ENCODE data around the gene PXDN.

The PXDN gene

DNA sequence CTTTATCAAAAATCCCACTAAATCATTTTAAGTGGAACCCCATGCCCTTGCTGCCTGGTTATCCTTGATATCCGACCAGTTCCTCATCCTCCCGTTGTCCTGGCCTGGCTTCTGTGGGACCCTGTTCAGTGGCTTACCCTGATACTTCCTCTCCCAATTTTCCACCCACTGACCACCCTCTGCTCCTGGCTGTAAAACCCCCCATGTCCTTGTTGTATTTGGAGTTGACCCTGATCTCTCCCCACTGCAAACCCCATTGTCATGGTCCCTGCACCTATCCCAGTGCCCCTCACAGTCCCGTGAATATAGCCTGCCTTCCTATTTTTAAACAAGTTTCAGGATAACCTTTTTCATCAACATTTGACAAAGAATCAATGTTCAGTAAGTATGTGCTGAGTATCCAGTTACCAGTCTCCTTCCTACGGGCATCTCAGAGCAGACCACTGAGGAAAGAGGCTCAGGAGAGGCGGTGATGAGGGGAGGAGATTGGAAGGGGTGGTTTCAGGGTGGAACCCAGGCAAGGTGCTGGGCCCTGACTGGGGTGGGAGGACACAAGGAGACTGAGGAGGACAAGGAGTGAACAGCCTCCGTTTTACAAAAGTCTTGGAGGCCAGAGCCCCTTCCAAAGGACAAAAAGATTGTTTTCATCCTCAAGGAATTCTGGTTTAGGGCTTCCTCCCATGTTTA lies 131.8 kb downstream of the PXDN start:
- peaks cover 18% of the 10 kb centered on the region for H3K4me1 ChIP-seq (ENCODE audit: control insufficient read depth, low read length)
- no peaks in the 10 kb centered on the region for H3K79me2 ChIP-seq (ENCODE audit: control insufficient read depth, low read length)
- H3F3A ChIP-seq (ENCODE audit: control insufficient read depth, insufficient read depth), result no peaks in the 10 kb centered on the region
- H3K27ac ChIP-seq (ENCODE audit: low read depth, low read length), result no peak overlapping the region
- no peaks in the 10 kb centered on the region for H3K9me3 ChIP-seq (ENCODE audit: control insufficient read depth, insufficient read depth, low read length)
- no peak overlapping the region for H3K4me2 ChIP-seq (ENCODE audit: low read length)
- no peak overlapping the region for H3K4me3 ChIP-seq (ENCODE audit: low read length)
- no peaks in the 10 kb centered on the region for H3K27me3 ChIP-seq (ENCODE audit: control insufficient read depth, low read length)
- H3K9me2 ChIP-seq (replicated peaks; ENCODE audit: control insufficient read depth, low read length), result no peaks in the 10 kb centered on the region
- no peaks in the 10 kb centered on the region for H3K36me3 ChIP-seq (ENCODE audit: control insufficient read depth, low read length)
- TF ChIP-seq, protein P1, sequence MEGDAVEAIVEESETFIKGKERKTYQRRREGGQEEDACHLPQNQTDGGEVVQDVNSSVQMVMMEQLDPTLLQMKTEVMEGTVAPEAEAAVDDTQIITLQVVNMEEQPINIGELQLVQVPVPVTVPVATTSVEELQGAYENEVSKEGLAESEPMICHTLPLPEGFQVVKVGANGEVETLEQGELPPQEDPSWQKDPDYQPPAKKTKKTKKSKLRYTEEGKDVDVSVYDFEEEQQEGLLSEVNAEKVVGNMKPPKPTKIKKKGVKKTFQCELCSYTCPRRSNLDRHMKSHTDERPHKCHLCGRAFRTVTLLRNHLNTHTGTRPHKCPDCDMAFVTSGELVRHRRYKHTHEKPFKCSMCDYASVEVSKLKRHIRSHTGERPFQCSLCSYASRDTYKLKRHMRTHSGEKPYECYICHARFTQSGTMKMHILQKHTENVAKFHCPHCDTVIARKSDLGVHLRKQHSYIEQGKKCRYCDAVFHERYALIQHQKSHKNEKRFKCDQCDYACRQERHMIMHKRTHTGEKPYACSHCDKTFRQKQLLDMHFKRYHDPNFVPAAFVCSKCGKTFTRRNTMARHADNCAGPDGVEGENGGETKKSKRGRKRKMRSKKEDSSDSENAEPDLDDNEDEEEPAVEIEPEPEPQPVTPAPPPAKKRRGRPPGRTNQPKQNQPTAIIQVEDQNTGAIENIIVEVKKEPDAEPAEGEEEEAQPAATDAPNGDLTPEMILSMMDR (IDR thresholded peaks at IDR 0.05; ENCODE audit: low read depth, low read length, poor library complexity, severe bottlenecking), result no peak
- no peak for TF ChIP-seq EZH2phosphoT487 (IDR thresholded peaks at IDR 0.05; ENCODE audit: borderline replicate concordance, low read length)
- H4K20me1 ChIP-seq (ENCODE audit: control insufficient read depth, insufficient read depth, low read depth, low read length), result no peaks in the 10 kb centered on the region

GRCh38 chr2:1611886-1612285 lies 132.4 kb downstream of the PXDN start:
- Histone ChIP-seq H3K36me3 (ENCODE audit: control insufficient read depth, low read length) (no peaks in the 10 kb centered on the region), H3K4me2 (ENCODE audit: low read length) (no peak overlapping the region), H3K27ac (ENCODE audit: low read depth, low read length) (no peak overlapping the region), H3K79me2 (ENCODE audit: control insufficient read depth, low read length) (no peaks in the 10 kb centered on the region), H3K9me2 (replicated peaks; ENCODE audit: control insufficient read depth, low read length) (no peaks in the 10 kb centered on the region), H3F3A (ENCODE audit: control insufficient read depth, insufficient read depth) (no peaks in the 10 kb centered on the region), H4K20me1 (ENCODE audit: control insufficient read depth, insufficient read depth, low read depth, low read length) (no peaks in the 10 kb centered on the region), H3K27me3 (ENCODE audit: control insufficient read depth, low read length) (no peaks in the 10 kb centered on the region), H3K9me3 (ENCODE audit: control insufficient read depth, insufficient read depth, low read length) (no peaks in the 10 kb centered on the region), H3K4me1 (ENCODE audit: control insufficient read depth, low read length) (peaks cover 18% of the 10 kb centered on the region), H3K4me3 (ENCODE audit: low read length) (no peak overlapping the region)
- no peak for TF ChIP-seq EZH2phosphoT487 (IDR thresholded peaks at IDR 0.05; ENCODE audit: borderline replicate concordance, low read length)
- TF ChIP-seq, protein P1 (IDR thresholded peaks at IDR 0.05; ENCODE audit: low read depth, low read length, poor library complexity, severe bottlenecking), result no peak

DNA sequence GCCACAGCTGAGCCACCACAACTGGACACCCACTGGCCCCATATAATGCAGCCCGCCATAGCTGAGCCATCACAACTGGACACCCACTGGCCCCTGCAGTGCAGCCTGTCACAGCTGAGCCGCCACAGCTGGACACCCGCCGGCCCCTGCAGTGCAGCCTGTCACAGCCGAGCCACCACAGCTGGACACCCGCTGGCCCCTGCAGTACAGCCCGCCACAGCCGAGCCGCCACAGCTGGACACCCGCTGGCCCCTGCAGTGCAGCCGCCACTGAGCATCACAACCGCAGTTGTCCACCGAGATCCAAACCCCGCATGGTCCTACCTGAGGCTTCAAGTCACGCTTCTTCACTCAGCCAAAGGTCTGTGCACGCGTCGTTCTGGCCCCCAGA lies 134.2 kb downstream of the PXDN start:
- H3K4me2 ChIP-seq (ENCODE audit: low read length), result no peak overlapping the region

More for the DNA sequence above, 134.2 kb downstream of the PXDN start:
- Histone ChIP-seq H3F3A (ENCODE audit: control insufficient read depth, insufficient read depth) (no peaks in the 10 kb centered on the region), H3K79me2 (ENCODE audit: control insufficient read depth, low read length) (no peaks in the 10 kb centered on the region), H3K4me1 (ENCODE audit: control insufficient read depth, low read length) (peaks cover 14% of the 10 kb centered on the region), H3K9me2 (replicated peaks; ENCODE audit: control insufficient read depth, low read length) (no peaks in the 10 kb centered on the region), H3K4me3 (ENCODE audit: low read length) (no peak overlapping the region), H3K9me3 (ENCODE audit: control insufficient read depth, insufficient read depth, low read length) (no peaks in the 10 kb centered on the region), H3K27me3 (ENCODE audit: control insufficient read depth, low read length) (no peaks in the 10 kb centered on the region), H3K36me3 (ENCODE audit: control insufficient read depth, low read length) (no peaks in the 10 kb centered on the region), H3K27ac (ENCODE audit: low read depth, low read length) (no peak overlapping the region), H4K20me1 (ENCODE audit: control insufficient read depth, insufficient read depth, low read depth, low read length) (no peaks in the 10 kb centered on the region)
- no peak for TF ChIP-seq EZH2phosphoT487 (IDR thresholded peaks at IDR 0.05; ENCODE audit: borderline replicate concordance, low read length)
- TF ChIP-seq, protein P1 (IDR thresholded peaks at IDR 0.05; ENCODE audit: low read depth, low read length, poor library complexity, severe bottlenecking), result no peak

All from DOHH2 (cell line).